ENCODE data around the gene PTPN20. TPM values are rescaled to one million over a fixed set of nuclear protein-coding genes. Genes with fewer than 3 reads are reported as not detected.

PTPN20 gene
- total RNA-seq, 1 experiment from 2014 or later = not detected

DNA sequence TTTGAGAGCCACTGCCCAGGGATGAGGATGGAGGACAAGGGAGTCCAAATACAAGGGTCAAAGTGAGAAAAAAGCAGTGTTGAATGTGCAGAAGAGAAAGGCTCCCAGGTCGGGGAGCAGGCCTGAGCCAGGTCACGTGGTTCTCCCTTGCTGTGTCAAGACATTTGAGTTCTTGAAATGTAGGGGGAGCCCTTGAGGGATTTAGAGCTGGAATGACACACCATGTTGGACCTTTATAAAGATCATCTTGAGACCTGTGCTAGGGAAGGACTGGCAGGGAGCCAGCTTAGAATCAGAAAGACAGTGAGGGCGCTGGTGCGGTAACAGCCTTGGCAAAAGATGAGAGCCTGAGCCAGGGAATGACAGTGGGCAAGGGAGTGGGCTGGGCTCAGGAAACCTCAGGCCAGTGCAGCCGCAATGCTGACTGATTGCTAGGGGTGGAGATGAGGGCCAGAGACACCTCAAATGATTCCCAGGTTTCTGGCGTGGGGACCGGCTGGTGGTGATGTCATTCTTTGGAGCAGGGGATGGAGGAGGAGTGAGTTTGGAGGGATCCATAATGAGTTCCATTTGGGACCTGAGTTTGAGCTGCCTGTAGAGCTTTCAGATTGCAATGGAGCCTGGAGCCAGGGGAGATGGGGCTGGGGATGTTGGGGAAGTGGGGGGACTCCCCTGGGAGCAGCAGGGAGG, 120.1 kb downstream of the PTPN20 start:
- no peak overlapping the region for H2AFZ ChIP-seq (ENCODE audit: low read length)
- Mint-ChIP-seq H3K9me3 (no peaks in the 10 kb centered on the region; a peak in 1 of 5 replicates), H3K27me3 (ENCODE audit: low read depth) (peaks cover 1% of the 10 kb centered on the region; the same call in 1 of the 2 replicates), H3K4me1 (peaks cover 6 to 10% of the 10 kb centered on the region in 2 experiments), H3K36me3 (ENCODE audit: insufficient read depth in 1 of 3, low read depth in 3 of 3) (no peaks in the 10 kb centered on the region; a peak in 1 of 7 replicates), H3K4me3 (no peak overlapping the region), H3K27ac (no peak overlapping the region)
- H2BK5ac ChIP-seq (ENCODE audit: insufficient read length, low read length) = no peak overlapping the region
- no peak overlapping the region for H3K27ac ChIP-seq (ENCODE audit: insufficient read length, low read depth, low read length)
- H2BK15ac ChIP-seq (ENCODE audit: low read depth, low read length) = no peak overlapping the region
- peak; percentile 47 for DNase-seq
- H4K20me1 ChIP-seq (ENCODE audit: control insufficient read depth, insufficient read depth, insufficient read length) = no peaks in the 10 kb centered on the region
- no peaks in the 10 kb centered on the region for H3K23me2 ChIP-seq (ENCODE audit: insufficient read length, low read depth, low read length, poor library complexity, severe bottlenecking)
- H3K4ac ChIP-seq (ENCODE audit: low read depth, low read length) = no peak overlapping the region
- H4K5ac ChIP-seq (ENCODE audit: insufficient read length, low read depth, low read length) = no peak overlapping the region
- H2BK120ac ChIP-seq (ENCODE audit: low read depth, low read length, poor library complexity, severe bottlenecking) = no peak overlapping the region
- H3K23ac ChIP-seq (ENCODE audit: insufficient read length, low read depth, low read length) = no peak overlapping the region
- no peak overlapping the region for H3K4me2 ChIP-seq (ENCODE audit: insufficient read depth, insufficient read length, low read length)
- H3K56ac ChIP-seq (ENCODE audit: insufficient read length, low read depth, low read length) = no peak overlapping the region
- H2BK20ac ChIP-seq (ENCODE audit: low read depth, low read length, poor library complexity, severe bottlenecking) = no peak overlapping the region
- no peak overlapping the region for H3K18ac ChIP-seq (ENCODE audit: insufficient read length, low read depth, low read length)
- H3K79me2 ChIP-seq (ENCODE audit: insufficient read depth, low read length) = no peaks in the 10 kb centered on the region
- WGBS (ENCODE audit: extremely low coverage, insufficient read length, low lambda C conversion rate) = no CpG with 5 or more reads among the region's 7 CpGs
- H2AK5ac ChIP-seq (ENCODE audit: insufficient read length, low read length) = no peak overlapping the region
- no peak overlapping the region for H3K9ac ChIP-seq (ENCODE audit: extremely low read depth, insufficient read length, low read length)
- H3K14ac ChIP-seq (ENCODE audit: insufficient read depth, low read length) = no peak overlapping the region
- H2BK12ac ChIP-seq (ENCODE audit: insufficient read length, low read depth, low read length) = no peak overlapping the region
- no peak overlapping the region for H4K8ac ChIP-seq (replicated peaks; ENCODE audit: insufficient read length, low read depth, low read length)
- H3K9me3 ChIP-seq (ENCODE audit: control insufficient read depth, low read depth, low read length) = no peaks in the 10 kb centered on the region
- no peak overlapping the region for H3T11ph ChIP-seq (ENCODE audit: low read length)
- no peak overlapping the region for H4K91ac ChIP-seq (ENCODE audit: insufficient read length, low read depth, low read length)
- no peaks in the 10 kb centered on the region for H3K27me3 ChIP-seq (ENCODE audit: insufficient read depth, low read length)
- H3K79me1 ChIP-seq (ENCODE audit: insufficient read depth, low read depth, low read length, poor library complexity, severe bottlenecking) = no peaks in the 10 kb centered on the region
- H3K4me1 ChIP-seq (ENCODE audit: insufficient read depth, low read length) = no peaks in the 10 kb centered on the region
- peak; percentile 60 for TF ChIP-seq CTCF (conservative IDR thresholded peaks at IDR 0.05)

Data from H9 (cell line).